ENCODE results near the gene SEPTIN5.

The SEPTIN5 gene

DNA sequence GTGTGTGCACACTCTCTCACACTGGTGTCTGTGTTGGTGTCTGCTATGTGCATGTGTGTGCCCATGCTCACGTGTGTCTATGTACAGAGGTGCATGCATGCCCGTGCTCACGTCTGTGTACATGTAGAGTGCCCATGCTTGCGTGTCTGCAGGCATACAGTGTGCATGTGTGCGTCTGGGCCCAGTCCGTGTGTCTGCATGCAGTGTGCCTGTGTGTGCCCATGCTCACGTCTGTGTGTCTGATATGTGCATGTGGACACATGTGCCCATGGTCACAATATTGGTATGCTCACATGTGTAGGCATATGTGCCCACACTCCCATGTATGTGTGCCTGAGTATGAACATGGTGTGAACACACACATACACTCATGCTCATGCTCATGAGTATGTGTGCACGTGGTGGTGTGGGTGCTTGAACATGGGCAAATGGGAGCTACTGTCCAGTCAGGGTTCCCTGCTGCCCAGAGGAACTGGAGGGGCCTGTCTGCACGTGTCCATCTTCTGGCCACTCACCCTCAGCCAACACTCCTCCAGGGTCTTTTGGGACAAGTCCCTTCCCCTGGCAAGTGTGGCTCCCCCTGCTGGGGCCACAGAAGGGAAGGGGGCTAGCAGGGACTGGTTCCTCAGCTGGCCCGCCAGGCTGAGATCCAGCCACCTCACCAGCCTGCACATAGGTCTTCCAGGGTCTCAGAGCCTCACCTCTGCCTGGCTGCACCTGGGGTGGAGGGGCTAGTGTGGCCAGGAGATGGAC is 39.0 kb downstream of the SEPTIN5 start:
- TF ChIP-seq POLR2AphosphoS5 (IDR thresholded peaks at IDR 0.05; ENCODE audit: low read depth, low read length) = no peak

DNA sequence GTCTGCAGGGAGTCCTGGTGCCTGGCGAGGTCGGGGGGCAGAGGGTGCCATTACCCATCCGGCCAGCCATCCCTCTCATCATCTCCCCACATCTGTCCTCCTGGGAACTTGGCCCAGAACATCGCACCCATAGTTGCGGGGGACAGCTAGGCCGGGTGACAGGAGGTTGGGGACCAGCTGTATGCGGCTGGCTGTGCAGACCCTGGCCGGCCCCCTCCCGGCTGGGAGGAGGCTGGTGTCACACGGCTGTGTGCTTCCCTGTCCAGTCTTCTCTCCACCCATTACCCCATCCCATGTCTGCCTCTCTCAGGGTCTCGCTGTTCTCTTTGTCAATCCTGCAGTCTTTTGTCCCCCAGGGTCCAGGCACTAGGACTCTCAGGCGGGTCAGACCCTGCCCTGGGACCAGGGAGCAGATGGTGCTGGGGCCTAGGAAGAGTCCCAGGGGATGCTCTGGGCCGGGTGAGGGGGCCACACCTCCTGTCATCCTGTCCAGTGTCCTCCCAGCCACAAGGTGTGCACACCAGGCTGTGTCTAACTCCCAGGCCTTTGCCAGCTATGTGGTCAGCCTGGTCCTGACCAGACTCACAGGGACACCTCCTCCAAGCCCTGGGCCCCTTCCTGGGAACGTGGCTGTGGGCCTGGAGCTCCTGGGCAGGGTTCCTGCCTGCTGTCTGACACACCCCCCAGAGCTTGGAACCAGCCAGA is 39.8 kb downstream of the SEPTIN5 start:
- TF ChIP-seq SIN3A (IDR thresholded peaks at IDR 0.05; ENCODE audit: borderline replicate concordance, insufficient read depth, low read length) = no peak
- no peak for TF ChIP-seq POLR2AphosphoS5 (IDR thresholded peaks at IDR 0.05; ENCODE audit: low read depth, low read length)
- no peak for TF ChIP-seq FOXP2 (optimal IDR thresholded peaks at IDR 0.05; ENCODE audit: borderline replicate concordance, extremely low read depth, extremely low read length, insufficient read depth)
- TF ChIP-seq TAF1 (IDR thresholded peaks at IDR 0.05; ENCODE audit: borderline replicate concordance, insufficient read depth, low read length) = no peak
- TF ChIP-seq, protein P1, sequence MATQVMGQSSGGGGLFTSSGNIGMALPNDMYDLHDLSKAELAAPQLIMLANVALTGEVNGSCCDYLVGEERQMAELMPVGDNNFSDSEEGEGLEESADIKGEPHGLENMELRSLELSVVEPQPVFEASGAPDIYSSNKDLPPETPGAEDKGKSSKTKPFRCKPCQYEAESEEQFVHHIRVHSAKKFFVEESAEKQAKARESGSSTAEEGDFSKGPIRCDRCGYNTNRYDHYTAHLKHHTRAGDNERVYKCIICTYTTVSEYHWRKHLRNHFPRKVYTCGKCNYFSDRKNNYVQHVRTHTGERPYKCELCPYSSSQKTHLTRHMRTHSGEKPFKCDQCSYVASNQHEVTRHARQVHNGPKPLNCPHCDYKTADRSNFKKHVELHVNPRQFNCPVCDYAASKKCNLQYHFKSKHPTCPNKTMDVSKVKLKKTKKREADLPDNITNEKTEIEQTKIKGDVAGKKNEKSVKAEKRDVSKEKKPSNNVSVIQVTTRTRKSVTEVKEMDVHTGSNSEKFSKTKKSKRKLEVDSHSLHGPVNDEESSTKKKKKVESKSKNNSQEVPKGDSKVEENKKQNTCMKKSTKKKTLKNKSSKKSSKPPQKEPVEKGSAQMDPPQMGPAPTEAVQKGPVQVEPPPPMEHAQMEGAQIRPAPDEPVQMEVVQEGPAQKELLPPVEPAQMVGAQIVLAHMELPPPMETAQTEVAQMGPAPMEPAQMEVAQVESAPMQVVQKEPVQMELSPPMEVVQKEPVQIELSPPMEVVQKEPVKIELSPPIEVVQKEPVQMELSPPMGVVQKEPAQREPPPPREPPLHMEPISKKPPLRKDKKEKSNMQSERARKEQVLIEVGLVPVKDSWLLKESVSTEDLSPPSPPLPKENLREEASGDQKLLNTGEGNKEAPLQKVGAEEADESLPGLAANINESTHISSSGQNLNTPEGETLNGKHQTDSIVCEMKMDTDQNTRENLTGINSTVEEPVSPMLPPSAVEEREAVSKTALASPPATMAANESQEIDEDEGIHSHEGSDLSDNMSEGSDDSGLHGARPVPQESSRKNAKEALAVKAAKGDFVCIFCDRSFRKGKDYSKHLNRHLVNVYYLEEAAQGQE (IDR thresholded peaks at IDR 0.05; ENCODE audit: insufficient read depth in 1 of 2, low read depth in 2 of 2, low read length in 2 of 2) = no peak

DNA sequence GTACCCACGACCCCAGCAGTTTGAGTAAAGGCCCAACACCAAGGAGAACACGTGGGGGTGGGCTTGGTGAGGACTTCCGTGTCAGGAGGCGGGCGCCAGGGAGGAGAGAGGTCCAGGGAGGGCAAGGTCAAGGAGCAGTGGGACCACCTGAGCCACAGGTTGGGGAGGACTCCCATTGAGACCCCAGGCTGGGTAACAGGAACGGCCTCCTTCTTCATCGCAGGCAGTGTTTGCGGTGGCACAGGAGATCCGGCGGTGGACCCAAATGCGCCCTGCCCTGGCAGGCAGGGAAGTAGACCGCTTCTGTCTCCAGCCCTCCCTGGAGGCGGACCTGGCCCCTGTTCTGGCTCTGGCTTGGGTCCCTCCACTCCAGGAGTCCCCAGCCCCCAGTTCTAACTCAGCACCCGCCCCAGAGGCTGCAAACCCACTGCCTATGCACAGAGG is 40.4 kb downstream of the SEPTIN5 start:
- TF ChIP-seq FOXP2 (optimal IDR thresholded peaks at IDR 0.05; ENCODE audit: borderline replicate concordance, extremely low read depth, extremely low read length, insufficient read depth) (no peak), TAF1 (IDR thresholded peaks at IDR 0.05; ENCODE audit: borderline replicate concordance, insufficient read depth, low read length) (no peak), SIN3A (IDR thresholded peaks at IDR 0.05; ENCODE audit: borderline replicate concordance, insufficient read depth, low read length) (no peak), POLR2AphosphoS5 (IDR thresholded peaks at IDR 0.05; ENCODE audit: low read depth, low read length) (no peak)
- TF ChIP-seq, protein P1 (IDR thresholded peaks at IDR 0.05; ENCODE audit: insufficient read depth in 1 of 2, low read depth in 2 of 2, low read length in 2 of 2) = no peak

DNA sequence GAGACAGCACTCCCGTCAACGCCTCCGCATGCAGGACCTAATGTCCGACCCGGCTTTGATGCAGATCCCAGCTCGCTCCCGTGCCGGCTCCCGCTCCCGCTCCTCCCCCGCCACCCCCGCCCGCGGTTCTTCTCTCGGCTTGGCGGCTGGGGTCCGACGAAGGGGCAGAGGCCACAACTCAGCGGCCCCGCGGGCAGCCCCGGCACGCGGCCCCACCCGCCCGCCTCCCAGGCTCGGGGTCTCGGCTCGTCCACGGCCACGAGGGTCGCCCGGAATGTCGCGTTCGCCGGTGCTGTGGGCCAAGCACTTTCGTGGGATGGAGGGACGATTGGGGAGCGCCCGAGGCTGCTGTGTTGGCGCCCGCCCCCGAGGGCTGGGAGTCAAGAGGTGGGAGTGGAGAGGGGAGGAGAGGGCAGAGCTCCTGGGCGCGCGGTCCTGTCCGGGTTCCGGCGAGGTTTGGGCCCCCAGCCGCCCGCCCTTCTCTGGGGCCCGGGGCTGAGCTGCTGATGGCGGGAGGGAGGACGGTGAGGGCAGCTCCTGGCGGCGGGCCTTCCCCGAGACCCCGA is 40.9 kb downstream of the SEPTIN5 start:
- TF ChIP-seq SIN3A (IDR thresholded peaks at IDR 0.05; ENCODE audit: borderline replicate concordance, insufficient read depth, low read length) = no peak
- TF ChIP-seq TAF1 (IDR thresholded peaks at IDR 0.05; ENCODE audit: borderline replicate concordance, insufficient read depth, low read length) = no peak
- no peak for TF ChIP-seq FOXP2 (optimal IDR thresholded peaks at IDR 0.05; ENCODE audit: borderline replicate concordance, extremely low read depth, extremely low read length, insufficient read depth)
- TF ChIP-seq POLR2AphosphoS5 (IDR thresholded peaks at IDR 0.05; ENCODE audit: low read depth, low read length) = no peak
- TF ChIP-seq, protein P1 (IDR thresholded peaks at IDR 0.05; ENCODE audit: insufficient read depth in 1 of 2, low read depth in 2 of 2, low read length in 2 of 2) = no peak

DNA sequence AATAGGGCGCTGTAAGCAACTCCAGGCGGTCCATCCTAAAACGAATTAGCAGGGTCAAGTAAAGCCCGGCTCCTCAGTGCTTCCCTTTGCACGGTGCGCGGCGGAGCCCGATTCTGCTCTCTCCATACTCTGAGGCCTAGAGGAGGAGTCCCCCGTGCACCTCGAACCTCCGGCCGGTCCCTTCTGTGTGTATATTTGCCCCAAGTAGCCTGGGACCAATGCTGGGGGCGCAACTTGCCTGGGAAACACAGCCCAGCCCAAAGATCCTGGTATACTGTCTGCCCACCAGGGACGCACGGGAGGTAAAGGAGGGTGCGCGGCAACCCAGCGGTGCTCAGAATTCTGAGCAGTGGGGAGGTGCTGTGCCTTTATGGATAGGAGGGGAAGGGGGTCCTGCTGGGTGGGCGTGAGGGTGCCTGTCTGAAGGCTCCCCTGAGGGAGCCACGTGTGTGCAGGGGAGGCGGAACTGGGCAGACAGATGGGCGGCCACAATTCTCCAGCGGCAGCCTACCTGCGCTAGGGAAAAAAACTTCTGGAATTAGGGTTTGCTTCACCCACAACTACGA is 41.5 kb downstream of the SEPTIN5 start:
- TF ChIP-seq TAF1 (IDR thresholded peaks at IDR 0.05; ENCODE audit: borderline replicate concordance, insufficient read depth, low read length) (no peak), SIN3A (IDR thresholded peaks at IDR 0.05; ENCODE audit: borderline replicate concordance, insufficient read depth, low read length) (no peak), FOXP2 (optimal IDR thresholded peaks at IDR 0.05; ENCODE audit: borderline replicate concordance, extremely low read depth, extremely low read length, insufficient read depth) (no peak), POLR2AphosphoS5 (IDR thresholded peaks at IDR 0.05; ENCODE audit: low read depth, low read length) (no peak)
- TF ChIP-seq, protein P1 (IDR thresholded peaks at IDR 0.05; ENCODE audit: insufficient read depth in 1 of 2, low read depth in 2 of 2, low read length in 2 of 2) = no peak
